ENCODE data around the gene ARL4C.
A peak's percentile ranks its signal among the peaks of the same experiment; 100 is the strongest.
"Not testable (repeated sequence)": the region's sequence is repeated elsewhere in the genome, so short reads cannot be mapped to it uniquely, and the experiment has no call there.

ARL4C gene

DNA sequence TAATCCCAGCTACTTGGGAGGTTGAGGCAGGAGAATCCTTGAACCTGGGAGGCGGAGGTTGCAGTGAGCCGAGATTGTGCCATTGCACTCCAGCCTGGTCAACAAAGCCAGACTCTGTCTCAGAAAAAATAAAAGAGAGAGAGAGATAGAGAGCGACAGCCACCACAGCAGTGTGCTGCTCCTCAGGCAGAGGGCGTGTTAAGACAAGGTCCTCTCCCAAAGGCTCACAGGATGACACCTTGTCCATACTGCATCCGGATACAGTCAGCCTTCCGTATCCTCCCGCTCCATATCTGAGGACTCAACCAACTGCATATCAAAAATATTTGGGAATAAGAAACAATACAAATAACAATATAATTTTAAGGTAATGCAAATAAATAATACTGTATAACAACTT lies 20.1 kb downstream of the ARL4C start:
- DNase-seq (ENCODE audit: low spot score) = no peak

DNA sequence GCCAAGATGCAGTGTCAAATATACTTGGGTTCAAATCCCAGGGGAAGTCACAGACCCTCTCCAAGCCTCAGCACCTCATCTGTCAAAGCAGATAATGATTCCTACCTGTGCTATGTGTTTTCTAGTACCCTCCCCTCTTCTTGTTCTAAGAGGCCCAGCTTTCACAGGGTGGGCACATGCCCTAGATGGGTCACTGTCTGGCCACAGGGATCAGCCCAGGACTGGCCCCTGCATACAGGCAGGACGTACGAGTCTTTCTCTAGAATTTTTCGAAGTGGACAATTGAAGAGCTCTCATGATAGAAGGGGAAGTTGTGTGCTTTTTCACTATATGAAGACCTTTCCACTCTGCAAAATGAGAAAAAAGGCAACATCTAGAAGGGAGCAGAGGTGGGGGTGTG lies 22.2 kb downstream of the ARL4C start:
- no peak for DNase-seq (ENCODE audit: low spot score)

DNA sequence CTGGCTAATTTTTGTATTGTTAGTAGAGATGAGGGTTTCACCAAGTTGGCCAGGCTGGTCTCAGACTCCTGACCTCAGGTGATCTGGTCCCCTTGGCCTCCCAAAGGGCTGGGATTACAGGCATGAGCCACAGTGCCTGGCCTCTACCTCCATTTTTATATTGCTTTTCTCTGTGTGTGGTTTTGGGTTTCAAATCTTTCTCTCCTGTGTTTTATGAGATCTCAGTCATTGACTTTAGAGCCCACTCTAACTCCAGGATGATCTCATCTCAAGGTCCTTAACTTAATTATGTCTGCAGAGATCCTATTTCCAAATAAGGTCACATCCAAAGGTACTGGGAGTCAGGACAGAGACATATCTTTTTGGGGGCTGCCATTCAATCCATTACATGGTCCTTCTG lies 24.7 kb downstream of the ARL4C start:
- DNase-seq (ENCODE audit: low spot score) = no peak

DNA sequence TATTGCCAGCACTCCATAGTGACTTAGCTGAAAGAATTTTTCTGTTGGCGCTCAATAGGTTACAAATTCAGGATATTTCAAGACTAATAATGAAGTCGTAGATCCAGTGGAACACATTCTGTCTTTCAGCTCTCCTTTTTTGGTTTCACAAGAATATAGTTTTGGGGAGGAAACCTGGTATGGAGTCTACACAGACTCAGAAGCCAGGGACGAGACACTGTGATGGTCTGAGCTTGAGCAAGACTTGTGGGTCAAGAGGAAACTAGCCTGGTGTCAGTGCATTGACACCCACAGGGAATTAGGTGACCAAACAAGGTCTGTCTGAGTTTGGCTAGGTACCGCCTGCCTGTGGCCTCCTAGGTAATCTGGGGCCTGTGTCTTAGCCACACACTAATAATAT lies 26.9 kb downstream of the ARL4C start:
- DNase-seq (ENCODE audit: low spot score) = no peak

DNA sequence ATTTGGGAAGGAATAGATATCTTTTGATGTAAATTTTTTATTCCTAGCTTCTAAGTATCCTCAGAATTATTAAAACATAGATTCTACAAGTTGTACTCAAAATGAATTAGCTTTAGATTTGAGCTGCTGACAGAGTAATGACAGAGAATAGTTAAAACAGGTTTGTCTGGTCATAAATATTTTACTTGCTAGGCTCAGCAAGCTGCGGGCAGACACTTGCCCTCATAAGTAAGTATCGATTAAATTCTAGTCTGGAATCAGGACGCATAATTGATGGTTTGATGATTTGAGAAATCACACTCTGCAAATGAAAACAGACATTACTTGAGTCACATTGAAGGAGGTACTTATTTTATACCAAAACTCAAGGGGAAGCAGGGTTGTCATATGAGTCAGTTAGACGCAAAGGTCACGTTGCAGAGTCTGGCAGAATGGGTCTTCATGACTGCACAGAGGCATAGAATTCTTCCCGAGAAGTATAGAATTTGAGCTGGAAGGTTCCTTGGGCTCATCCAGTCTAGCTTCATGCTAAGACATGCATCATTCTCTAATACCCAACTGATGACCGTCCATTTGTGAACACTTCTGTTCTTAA lies 27.5 kb downstream of the ARL4C start:
- no peak for DNase-seq (ENCODE audit: low spot score)

DNA sequence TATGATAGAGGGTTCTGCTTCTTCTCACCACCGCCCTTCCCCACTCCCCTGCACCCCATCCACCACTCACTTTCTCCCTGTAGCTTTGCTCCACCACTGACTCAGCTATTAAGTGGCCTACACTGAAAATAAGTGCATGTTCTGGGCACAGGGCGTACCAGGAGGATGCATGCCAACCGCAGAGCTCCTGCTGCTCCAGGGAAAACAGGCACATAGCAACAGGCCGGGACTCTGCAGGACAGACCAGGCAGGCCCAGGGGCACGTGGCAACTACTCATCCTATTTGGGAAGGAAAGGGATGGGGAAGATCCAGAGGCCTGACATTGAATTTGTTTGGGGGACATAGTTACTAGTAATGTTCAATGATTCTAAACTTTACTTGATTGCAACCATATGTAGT lies 28.4 kb downstream of the ARL4C start:
- DNase-seq (ENCODE audit: low spot score) = no peak

DNA sequence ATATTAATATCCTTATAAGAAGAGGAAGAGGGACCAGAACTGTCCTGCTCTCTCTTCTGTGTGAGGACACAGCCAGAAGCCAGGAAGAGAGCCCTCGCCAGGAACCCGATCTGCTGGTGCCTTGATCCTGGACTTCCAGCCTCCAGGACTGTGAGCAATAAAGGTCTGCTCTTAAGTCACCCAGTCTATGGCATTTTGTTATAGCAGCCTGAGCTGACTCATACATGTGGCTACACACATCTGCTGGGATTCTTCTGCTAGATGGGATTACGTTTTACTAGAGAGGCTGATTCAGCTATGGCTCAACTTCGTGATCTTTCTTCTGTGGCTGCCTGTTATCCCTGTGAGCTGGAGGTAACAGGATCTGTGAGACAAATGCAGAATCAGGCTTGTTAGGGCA lies 29.6 kb downstream of the ARL4C start:
- DNase-seq (ENCODE audit: low spot score) = no peak

DNA sequence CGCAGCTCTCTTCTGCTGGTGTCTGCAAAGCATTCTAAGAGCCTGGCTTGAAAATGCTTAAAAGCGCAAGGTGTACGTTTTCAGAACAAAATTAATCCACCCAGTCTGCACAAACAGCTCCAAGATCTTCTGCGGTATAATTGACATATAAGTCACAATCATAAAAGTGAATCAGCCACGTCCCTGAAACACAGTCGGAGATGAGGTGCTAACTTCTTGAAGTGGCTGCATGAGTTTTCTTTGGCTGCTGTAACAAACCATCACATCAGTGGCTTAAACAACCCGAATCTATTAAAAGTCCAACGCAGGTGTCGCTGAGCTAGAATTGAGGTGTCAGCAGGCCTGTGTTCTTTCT lies 32.6 kb downstream of the ARL4C start:
- no peak for DNase-seq (ENCODE audit: low spot score)

DNA sequence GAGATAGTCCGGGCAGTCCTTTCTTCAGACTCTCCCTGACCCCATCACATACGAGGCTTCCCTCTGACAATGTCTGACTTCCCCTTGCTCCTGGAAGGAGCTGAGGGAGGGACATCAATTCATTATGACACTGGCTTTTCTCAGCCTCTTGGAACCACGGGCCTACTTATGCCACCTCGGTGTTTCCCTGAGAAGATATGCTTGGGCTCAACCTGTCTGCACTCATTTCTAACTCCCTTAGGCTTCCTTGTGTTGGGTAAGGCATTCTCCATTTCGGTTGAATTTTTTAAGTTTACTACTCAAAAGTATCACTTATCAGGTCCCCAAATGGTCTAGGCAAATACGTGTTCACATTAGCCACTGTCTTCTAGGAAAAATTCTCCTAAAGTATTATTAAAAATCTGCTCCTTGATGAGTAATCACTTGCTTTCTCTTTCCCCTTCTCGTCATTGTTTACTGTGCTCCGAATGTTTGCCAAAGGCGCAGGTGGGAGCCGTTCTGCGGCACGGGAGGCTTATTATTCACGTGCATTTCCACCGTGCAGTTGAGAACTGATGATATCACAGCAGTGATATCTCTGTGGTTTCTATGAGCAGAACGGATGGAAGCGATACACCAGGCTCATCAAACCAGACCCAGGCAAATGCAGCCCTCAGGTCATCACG lies 33.1 kb downstream of the ARL4C start:
- peak; percentile 79 for DNase-seq (ENCODE audit: low spot score)

DNA sequence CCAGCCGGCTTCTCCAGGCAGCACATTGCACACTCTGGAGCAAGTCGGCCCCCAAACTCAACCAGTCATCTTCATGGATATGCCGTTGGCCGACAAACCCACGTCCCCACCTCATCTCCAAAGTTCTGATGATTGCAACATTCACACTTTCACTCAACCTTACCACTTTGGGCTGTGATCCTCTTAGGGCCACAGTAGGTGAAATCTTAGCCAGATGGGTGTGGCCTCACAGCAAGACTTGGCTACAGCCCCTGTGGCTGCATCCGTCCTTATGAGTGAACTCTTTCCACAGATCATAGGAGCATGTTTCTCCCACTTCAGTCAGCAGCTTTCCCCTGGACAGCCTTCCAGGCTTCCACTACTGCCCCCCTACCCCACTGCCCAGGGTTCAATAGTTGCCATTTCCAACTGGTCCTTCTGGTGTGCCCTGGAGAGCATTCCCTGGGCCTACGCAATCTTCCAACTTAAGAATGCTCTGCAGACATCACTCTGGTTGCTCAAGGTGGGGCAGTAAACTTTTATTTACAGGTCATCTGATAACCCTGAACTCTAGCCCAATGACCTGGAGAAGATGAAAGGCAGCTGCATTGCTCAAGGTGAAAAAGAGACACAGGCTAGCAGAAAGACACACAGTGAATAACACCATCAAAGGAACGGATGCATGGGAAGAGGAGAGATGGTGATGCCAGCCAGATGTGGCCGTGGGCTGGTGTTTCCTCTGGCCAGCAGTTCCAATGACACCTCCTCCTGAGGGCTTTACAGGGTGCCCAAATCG lies 34.5 kb downstream of the ARL4C start:
- peak; percentile 14 for DNase-seq (ENCODE audit: low spot score)

DNA sequence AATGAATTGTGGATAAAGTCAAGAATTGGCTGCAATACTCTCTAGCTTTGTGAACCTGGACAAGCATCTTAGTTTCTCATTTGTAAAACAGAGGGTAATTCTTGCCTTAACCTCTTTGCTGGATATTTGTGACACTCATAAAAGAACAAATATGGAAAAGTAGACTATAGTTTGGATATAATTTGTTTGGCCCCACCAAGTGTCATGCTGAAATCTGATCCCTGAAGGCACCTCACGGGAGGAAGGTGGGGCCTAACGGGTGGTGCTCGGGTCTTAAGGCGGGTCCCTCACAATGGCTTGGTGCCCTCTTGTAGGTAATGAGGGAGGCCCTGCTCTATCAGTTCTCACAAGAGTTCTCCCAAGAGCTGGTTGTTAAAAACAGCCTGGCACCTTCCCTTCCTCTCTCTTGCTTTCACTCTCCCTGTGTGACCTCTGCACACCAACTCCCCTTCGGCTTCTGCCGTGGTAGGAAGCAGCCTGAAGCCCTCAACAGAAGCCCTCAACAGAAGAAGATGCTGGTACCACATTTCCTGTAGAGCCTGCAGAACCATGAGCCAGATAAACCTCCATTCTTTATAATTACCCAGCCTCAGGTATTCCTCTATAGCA lies 37.4 kb downstream of the ARL4C start:
- peak; percentile 13 for DNase-seq (ENCODE audit: low spot score)

DNA sequence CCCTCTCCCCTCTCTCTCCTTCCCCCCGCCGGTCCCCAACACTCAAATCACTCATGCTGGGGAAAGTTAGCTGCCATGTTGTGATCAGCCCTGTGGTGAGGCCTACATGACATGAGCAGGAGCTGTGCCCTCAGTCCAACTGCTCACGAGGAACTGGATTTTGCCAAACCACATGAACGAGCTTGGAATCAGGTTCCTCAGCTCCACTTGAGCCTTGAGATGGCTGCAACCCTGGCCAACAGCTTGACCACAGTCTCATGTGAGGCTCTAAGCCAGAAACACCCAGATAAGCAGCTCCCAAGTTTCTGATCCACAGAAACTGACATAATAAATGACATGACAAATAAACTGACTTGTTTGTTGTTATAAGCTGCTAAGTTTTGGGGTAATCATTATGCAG lies 38.4 kb downstream of the ARL4C start:
- no peak for DNase-seq (ENCODE audit: low spot score)

DNA sequence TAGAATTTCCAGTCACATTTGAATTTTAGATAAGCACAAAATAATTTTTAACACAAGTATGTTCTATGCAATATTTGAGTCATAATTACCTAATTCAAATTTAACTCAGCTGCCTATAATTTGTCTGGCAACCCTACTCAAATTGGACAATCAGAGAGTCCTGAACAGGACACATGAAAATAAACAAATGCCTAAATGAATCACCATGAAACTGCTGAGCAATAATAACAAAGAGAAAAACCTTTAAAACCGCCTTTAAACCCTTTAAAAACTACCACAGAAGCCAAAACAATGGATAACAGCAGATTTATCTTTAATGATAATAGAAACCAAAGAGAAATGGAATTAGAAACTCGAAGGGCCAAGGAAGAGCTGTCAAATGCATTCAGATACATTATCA lies 39.5 kb downstream of the ARL4C start:
- DNase-seq (ENCODE audit: low spot score) = no peak

DNA sequence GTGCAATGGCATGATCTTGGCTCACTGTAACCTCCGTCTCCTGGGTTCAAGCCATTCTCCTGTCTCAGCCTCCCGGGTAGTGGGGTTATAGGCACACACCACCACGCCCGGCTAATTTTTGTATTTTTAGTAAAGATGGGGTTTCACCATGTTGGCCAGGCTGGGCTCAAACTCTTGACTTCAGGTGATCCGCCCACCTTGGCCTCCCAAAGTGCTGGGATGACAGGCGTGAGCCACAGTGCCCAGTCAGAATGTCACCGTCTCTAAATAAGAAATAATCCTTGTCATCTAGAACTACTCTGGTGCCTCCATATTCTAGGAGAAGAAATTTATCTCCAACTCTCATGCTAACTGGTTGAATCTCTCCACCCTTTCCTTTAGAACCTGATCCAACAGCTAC lies 41.6 kb downstream of the ARL4C start:
- DNase-seq (ENCODE audit: low spot score) = not testable (repeated sequence)

DNA sequence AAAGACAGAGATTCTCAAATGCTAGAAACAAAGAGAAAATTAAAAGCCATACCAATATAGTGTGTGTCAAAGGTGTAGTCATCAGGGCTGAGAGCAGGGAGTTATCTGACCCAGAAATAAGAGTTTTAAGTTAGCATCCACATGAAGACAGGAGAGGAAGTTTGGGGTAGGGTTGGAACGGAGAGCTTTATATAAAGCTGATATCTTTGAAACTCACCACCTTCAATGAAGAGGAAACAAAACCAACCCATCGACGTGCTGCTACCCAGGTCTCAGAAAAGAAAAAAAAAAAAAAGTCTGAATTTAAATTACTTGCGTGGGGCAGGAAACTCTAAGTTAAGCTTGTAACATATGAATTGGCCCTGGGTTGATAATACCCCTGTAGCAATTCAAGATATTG lies 42.4 kb downstream of the ARL4C start:
- DNase-seq (ENCODE audit: low spot score) = no peak

DNA sequence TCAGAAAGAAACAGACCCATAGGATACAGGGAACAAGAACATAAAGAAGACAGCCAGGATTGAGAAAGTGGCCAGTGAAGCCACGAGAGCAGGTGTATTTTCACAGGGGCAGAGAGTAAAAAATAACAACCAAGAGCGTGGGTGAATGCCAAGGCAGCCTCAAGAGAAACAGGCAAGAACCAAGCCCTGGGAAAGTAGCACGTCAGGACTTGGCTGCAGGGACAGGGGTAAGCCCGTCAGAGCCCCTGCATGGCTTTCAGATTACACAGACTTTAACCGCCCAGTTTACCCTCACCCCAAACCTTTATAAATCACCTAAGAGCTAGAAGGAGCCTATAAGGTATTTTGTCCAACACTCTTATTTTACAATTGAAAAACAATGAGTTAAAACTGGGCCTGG lies 43.7 kb downstream of the ARL4C start:
- no peak for DNase-seq (ENCODE audit: low spot score)

DNA sequence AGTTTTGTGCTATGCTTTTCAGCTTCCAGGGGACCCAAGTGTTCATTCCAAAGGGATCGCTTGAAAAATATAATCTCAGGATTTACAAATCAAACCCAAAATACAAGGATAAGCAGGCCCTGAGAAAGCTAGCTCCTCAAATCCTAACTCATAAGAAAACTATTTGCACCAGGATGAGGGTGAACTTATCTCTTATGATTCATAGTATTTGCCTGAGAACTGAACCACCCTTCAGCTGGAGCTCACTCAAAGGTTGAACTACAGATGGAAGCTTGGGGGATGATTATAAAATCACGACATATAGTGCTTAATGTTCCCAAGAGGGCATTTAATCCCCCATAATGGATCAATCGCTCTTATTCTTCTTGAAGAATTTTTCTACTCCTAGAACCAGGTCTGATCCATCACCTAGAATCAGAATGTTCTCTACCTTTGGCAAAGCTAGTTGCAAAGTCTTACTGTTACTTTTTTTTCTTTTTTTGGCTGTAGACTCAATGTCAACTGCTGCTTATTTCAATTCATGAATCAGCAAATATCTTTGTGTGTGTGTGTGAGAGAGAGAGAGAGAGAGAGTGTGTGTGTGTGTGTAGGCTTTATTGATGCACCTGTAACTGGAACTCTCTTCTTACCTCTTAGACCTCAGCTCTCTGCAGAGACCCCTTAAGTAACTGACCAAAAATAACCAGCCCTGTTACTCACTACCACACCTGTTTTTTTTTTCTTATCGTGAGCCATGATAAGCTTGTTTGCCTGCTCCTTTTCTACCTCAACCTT lies 44.8 kb downstream of the ARL4C start:
- DNase-seq (ENCODE audit: low spot score) = no peak

DNA sequence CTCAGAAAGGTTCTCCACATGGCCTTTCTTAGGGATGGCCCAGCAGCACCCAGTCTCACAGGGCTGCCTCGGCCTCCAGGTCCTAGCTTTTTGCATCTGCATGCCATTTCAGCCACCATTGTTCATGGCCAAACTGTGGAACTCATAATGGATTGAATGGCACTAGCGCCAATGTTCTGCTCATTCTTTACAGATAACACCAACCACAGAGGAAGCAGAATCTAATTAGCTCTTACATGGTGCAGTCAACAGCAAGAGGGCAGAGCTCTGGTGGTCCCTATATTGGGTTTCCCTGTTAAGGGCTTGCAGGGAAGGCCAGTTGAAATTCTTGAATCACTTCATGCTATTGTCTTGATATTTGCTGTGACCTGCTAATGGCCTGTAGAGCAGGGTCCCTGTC lies 45.6 kb downstream of the ARL4C start:
- DNase-seq (ENCODE audit: low spot score) = no peak

DNA sequence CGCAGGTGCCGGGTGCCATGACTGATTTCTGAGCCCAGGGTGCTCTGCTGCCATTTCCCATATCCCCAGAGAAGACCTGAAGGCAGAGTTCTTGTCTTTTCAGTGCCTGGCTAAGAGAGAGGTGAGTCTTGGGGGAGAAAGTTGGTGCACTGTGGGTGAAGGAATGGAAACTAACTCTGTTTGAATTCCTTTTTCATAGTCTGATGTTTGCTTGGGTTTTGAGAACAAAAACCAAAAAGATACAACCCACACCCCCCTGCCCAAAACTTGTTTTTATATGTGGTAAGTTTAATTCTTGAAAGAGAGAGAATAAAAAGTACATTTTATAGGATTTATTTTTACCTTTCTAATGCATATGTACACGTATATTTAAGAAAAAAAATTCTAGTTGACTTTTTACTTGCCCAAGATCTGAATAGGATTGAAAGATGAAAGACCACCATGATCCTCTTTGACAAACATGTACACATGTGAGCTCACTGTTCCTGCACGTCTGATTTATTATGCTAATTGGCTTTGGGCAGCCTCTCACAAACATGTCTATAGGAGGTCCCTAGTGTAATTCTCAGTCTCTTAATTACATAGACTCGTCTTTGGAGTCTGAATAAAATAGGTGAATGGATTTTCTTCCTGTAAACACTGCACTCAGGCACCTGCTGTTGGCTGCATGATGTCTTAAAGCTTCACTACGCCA lies 46.3 kb downstream of the ARL4C start:
- DNase-seq (ENCODE audit: low spot score) = no peak

DNA sequence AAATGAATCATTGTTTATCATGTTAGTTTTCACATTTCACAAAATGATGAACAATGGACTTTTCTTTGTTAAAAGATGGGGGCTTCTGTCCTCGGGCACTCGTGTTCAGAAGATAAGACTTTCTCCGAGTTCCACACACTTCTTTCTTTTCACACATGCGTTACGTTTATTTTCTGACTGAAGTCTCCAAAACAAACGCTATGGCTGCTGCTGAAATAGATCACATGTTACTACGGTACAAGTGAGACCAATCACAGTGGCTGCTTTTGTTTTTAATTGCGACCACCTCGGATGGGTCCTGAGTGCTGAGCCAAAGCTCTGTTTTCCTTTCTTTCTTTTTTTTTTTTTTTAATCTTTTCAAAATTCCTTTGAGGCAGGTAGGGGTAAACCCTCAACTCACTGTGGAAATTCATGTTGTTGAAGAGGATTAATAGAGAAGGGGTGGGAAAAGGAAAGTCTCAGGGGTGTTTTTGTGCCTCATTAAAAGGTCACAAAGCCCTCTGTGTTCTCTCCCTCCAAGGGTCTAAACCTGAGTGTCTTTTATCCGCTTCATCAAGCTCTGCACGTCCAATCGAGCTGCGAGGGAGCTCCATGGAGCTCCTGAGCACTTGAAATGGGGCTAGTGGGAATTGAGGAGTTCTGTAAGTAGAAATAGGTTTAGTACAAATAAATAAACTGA lies 48.2 kb downstream of the ARL4C start:
- DNase-seq (ENCODE audit: low spot score) = no peak

DNA sequence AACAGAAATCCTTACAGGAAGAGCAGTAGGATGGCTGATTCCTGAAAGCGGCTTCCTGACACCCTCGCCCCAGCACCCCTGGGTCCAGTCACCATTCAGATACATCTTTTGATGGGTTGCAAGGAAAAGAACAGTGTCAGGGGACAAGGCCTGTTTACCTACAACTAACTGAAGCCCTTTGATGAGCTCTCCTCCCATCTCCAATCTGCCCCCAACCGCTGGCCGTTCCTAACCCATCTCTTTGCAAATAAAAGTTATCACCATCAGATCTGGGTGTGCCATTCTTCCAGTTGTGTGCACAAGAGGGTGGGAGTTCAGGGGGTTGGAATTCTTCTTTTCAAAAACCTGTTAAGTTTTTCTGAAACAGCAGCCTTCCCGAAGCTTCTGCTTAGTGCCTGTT lies 48.9 kb downstream of the ARL4C start:
- no peak for DNase-seq (ENCODE audit: low spot score)

All from SW480 (cell line).